H1 (cell line): Measurements from ENCODE around the gene MBNL2. TPM values are rescaled to one million over a fixed set of nuclear protein-coding genes. Genes with fewer than 3 reads are reported as not detected.

ENCODE experiments used
- CTCF ChIA-PET: fragments of 300-600 bp; sonication (Branson Sonifier 250); formaldehyde crosslinking; loops from one replicate; lab custom pipeline; 2021; ENCODE audit not compliant: partially characterized antibody; lab: Charles Lee
- POLR2A ChIA-PET: fragments of 300-600 bp; sonication (Branson Sonifier 250); formaldehyde crosslinking; loops from one replicate; lab custom pipeline; 2021; ENCODE audit warnings: inconsistent platforms; ENCODE audit not compliant: partially characterized antibody; lab: Charles Lee
- DNase-seq, 2 experiments: peaks; one replicate each; pipeline versions ENCODE4 v3.0.0 to v3.0.0-alpha.2; 2010 to 2022; ENCODE audit warnings: low spot score in 2 of 2, low read depth in 1 of 2, mixed read lengths in 1 of 2
- FAIRE-seq: peaks from 2 replicates; lab custom pipeline; 2011; peaks lifted over from hg19 to GRCh38; lab: Jason Lieb, UNC
- H2AFZ ChIP-seq: 2 replicates; pipeline ENCODE4 v1.8.1; 2012; ENCODE audit warnings: low read length, inconsistent platforms
- H2AK5ac ChIP-seq: 2 replicates; pipeline ENCODE4 v1.6.1; 2013; ENCODE audit warnings: low read depth, low read length
- H2BK120ac ChIP-seq: replicated peaks from 2 replicates; pipeline ENCODE3; 2013; ENCODE audit warnings: low read depth, low read length, inconsistent platforms
- H2BK12ac ChIP-seq: 2 replicates; pipeline ENCODE4 v1.6.1; 2013; ENCODE audit warnings: low read depth, low read length
- H2BK15ac ChIP-seq: 2 replicates; pipeline ENCODE4 v1.6.1; 2013; ENCODE audit warnings: low read length
- H2BK20ac ChIP-seq: 2 replicates; pipeline ENCODE4 v1.6.1; 2013; ENCODE audit warnings: low read length
- H2BK5ac ChIP-seq: 2 replicates; pipeline ENCODE4 v1.6.1; 2013; ENCODE audit warnings: low read depth, low read length
- H3K14ac ChIP-seq: 2 replicates; pipeline ENCODE4 v1.6.1; 2013; ENCODE audit warnings: inconsistent platforms; ENCODE audit not compliant: insufficient read length
- H3K18ac ChIP-seq: 2 replicates; pipeline ENCODE4 v1.6.1; 2013; ENCODE audit warnings: low read length; ENCODE audit errors: extremely low read depth
- H3K23ac ChIP-seq: 2 replicates; pipeline ENCODE4 v1.6.1; 2013; ENCODE audit warnings: inconsistent platforms; ENCODE audit not compliant: insufficient read length
- H3K23me2 ChIP-seq: 2 replicates; pipeline ENCODE4 v1.6.1; 2013; ENCODE audit warnings: low read depth, low read length
- H3K27ac ChIP-seq: 2 replicates; pipeline ENCODE4 v1.6.1; 2011; ENCODE audit warnings: low read depth, low read length, inconsistent platforms
- H3K27me3 ChIP-seq, 4 experiments: replicated peaks in 1 of 4; 1 replicate in 1 of 4; 2 replicates in 3 of 4; pipeline versions ENCODE4 v1.6.1 to v1.8.1; 2011 to 2013; ENCODE audit warnings: low read length in 3 of 4, mild to moderate bottlenecking in 3 of 4, inconsistent platforms in 2 of 4, mixed read lengths in 2 of 4, moderate library complexity in 1 of 4; ENCODE audit not compliant: control insufficient read depth in 3 of 4, insufficient read depth in 3 of 4; ENCODE audit errors: extremely low read depth in 1 of 4
- H3K36me3 ChIP-seq, 4 experiments: 2 replicates each; pipeline versions ENCODE4 v1.6.1 to v1.8.1; 2011 to 2013; ENCODE audit warnings: mild to moderate bottlenecking in 4 of 4, low read length in 3 of 4, moderate library complexity in 2 of 4, control low read depth in 1 of 4, inconsistent platforms in 1 of 4; ENCODE audit not compliant: insufficient read depth in 4 of 4, control insufficient read depth in 2 of 4
- H3K4ac ChIP-seq: replicated peaks from 2 replicates; pipeline ENCODE3; 2013; ENCODE audit warnings: low read length, low read depth, mixed read lengths, inconsistent platforms; ENCODE audit not compliant: insufficient read length
- H3K4me1 ChIP-seq, 4 experiments: replicated peaks in 1 of 4; 1 replicate in 1 of 4; 2 replicates in 3 of 4; pipeline versions ENCODE4 v1.6.1 to v1.8.1; 2011 to 2013; ENCODE audit warnings: low read length in 3 of 4, inconsistent platforms in 2 of 4, mixed read lengths in 1 of 4; ENCODE audit not compliant: insufficient read depth in 4 of 4, control insufficient read depth in 3 of 4
- H3K4me2 ChIP-seq, 2 experiments: 2 replicates each; pipeline versions ENCODE4 v1.6.1 to v1.8.1; 2011 to 2013; ENCODE audit warnings: low read depth in 2 of 2, low read length in 2 of 2, control low read depth in 1 of 2, inconsistent platforms in 1 of 2, mild to moderate bottlenecking in 1 of 2; ENCODE audit not compliant: insufficient read depth in 1 of 2
- H3K4me3 ChIP-seq, 4 experiments: fragments of 200-600, 300-600 bp in 1 of 4; sonication (generic), shearing (Covaris generic), sonication (Bioruptor Twin) in 1 of 4; 2 replicates each; pipeline versions ENCODE4 v1.5.1 to v1.8.1; 2011 to 2016; ENCODE audit warnings: low read length in 4 of 4, low read depth in 3 of 4, control low read depth in 2 of 4, inconsistent platforms in 2 of 4, mild to moderate bottlenecking in 2 of 4, mixed read lengths in 1 of 4, moderate library complexity in 1 of 4; ENCODE audit not compliant: insufficient read depth in 2 of 4; ENCODE audit errors: extremely low read depth in 1 of 4
- H3K56ac ChIP-seq: replicated peaks from 2 replicates; pipeline ENCODE3; 2013; ENCODE audit warnings: low read depth, mild to moderate bottlenecking, mixed read lengths, low read length, inconsistent platforms; ENCODE audit not compliant: insufficient read length
- H3K79me1 ChIP-seq: 2 replicates; pipeline ENCODE4 v1.6.1; 2013; ENCODE audit warnings: low read depth, low read length, control low read depth
- H3K79me2 ChIP-seq, 2 experiments: 2 replicates each; pipeline versions ENCODE4 v1.6.1 to v1.8.1; 2012 to 2013; ENCODE audit warnings: low read length in 2 of 2, mild to moderate bottlenecking in 2 of 2, inconsistent platforms in 1 of 2; ENCODE audit not compliant: insufficient read depth in 2 of 2, control insufficient read depth in 1 of 2
- H3K9ac ChIP-seq, 4 experiments: replicated peaks in 1 of 4; 1 replicate in 1 of 4; 2 replicates in 3 of 4; pipeline versions ENCODE4 v1.6.1 to v1.8.1; 2011 to 2013; ENCODE audit warnings: low read depth in 3 of 4, low read length in 3 of 4, control low read depth in 2 of 4, mild to moderate bottlenecking in 2 of 4, moderate library complexity in 2 of 4, inconsistent platforms in 1 of 4; ENCODE audit errors: extremely low read depth in 1 of 4
- H3K9me3 ChIP-seq, 2 experiments: 2 replicates each; pipeline versions ENCODE4 v1.6.1 to v1.8.1; 2012 to 2013; ENCODE audit warnings: mild to moderate bottlenecking in 2 of 2, moderate library complexity in 2 of 2, control low read depth in 1 of 2, inconsistent platforms in 1 of 2, low read depth in 1 of 2, low read length in 1 of 2, mixed read lengths in 1 of 2; ENCODE audit not compliant: insufficient read depth in 2 of 2
- H4K20me1 ChIP-seq, 2 experiments: replicated peaks in 1 of 2; 2 replicates each; pipeline versions ENCODE3 to v1.8.1; 2011 to 2013; ENCODE audit warnings: inconsistent platforms in 2 of 2, low read length in 2 of 2, mild to moderate bottlenecking in 1 of 2; ENCODE audit not compliant: insufficient read depth in 2 of 2, control insufficient read depth in 1 of 2
- H4K5ac ChIP-seq: 2 replicates; pipeline ENCODE4 v1.6.1; 2013; ENCODE audit warnings: low read length, low read depth, mixed read lengths, inconsistent platforms; ENCODE audit not compliant: insufficient read length
- H4K8ac ChIP-seq: 2 replicates; pipeline ENCODE4 v1.8.0; 2013; ENCODE audit warnings: mild to moderate bottlenecking, moderate library complexity, low read length, inconsistent platforms; ENCODE audit not compliant: insufficient read depth; ENCODE audit errors: extremely low read depth
- H4K91ac ChIP-seq: replicated peaks from 2 replicates; pipeline ENCODE3; 2013; ENCODE audit warnings: low read length, mixed read lengths, inconsistent platforms; ENCODE audit not compliant: insufficient read length
- CTBP2 ChIP-seq: IDR thresholded peaks from 2 replicates; pipeline ENCODE4 v1.7.0; 2011; ENCODE audit warnings: borderline replicate concordance, mild to moderate bottlenecking, moderate library complexity, mixed read lengths, low read length; ENCODE audit not compliant: insufficient read depth, insufficient read length
- GTF2F1 ChIP-seq: IDR thresholded peaks from 2 replicates; pipeline ENCODE4 v1.6.1; 2012; ENCODE audit warnings: low read depth, low read length, improper control_type of control experiment, borderline replicate concordance
- HDAC6 ChIP-seq: IDR thresholded peaks from one replicate; pipeline ENCODE4 v1.7.1; 2012; ENCODE audit warnings: low read depth, mild to moderate bottlenecking, inconsistent platforms, low read length, moderate library complexity
- KDM5A ChIP-seq: fragments of 200-600 bp; IDR thresholded peaks from 2 replicates; pipeline ENCODE4 v1.7.1; 2012; ENCODE audit warnings: mild to moderate bottlenecking, low read length, inconsistent platforms, mixed read lengths
- POU5F1 ChIP-seq: IDR thresholded peaks from 2 replicates; pipeline ENCODE4 v1.6.1; 2011; ENCODE audit warnings: low read depth, mild to moderate bottlenecking, low read length, moderate library complexity
- RNF2 ChIP-seq: fragments of 200-900, 300-1000 bp; sonication (generic); IDR thresholded peaks from 2 replicates; pipeline ENCODE4 v1.7.1; 2016; ENCODE audit warnings: borderline replicate concordance, low read depth, mild to moderate bottlenecking, antibody characterized with exemption, low read length; ENCODE audit not compliant: poor library complexity, severe bottlenecking; ENCODE audit errors: missing control alignments
- RXRA ChIP-seq: IDR thresholded peaks from 2 replicates; pipeline ENCODE4 v1.6.1; 2011; ENCODE audit warnings: low read depth, mild to moderate bottlenecking, low read length, moderate library complexity; ENCODE audit not compliant: insufficient read depth
- TAF1 ChIP-seq: IDR thresholded peaks from 2 replicates; pipeline ENCODE4 v1.6.1; 2011; ENCODE audit warnings: mild to moderate bottlenecking, low read depth, low read length
- WGBS, 2 experiments: shearing (Covaris generic) in 1 of 2; methylation state at CpG; one replicate each; pipeline versions ENCODE4 v1.1.6 to v1.1.7; 2013 to 2015; ENCODE audit warnings: low lambda C conversion rate in 2 of 2, mixed read lengths in 2 of 2, inconsistent platforms in 1 of 2, low coverage in 1 of 2, missing lambda C conversion rate in 1 of 2; ENCODE audit not compliant: insufficient replicate concordance in 2 of 2, insufficient coverage in 1 of 2, insufficient read length in 1 of 2; ENCODE audit errors: extremely low coverage in 1 of 2, missing lambda C conversion rate in 1 of 2; 5-methylcytosine and 5-hydroxymethylcytosine counted together
- polyA plus RNA-seq, 7 experiments: library from polyadenylated mRNA; depleted of rRNA in 3 of 7; stranded (reverse) in 5 of 7; unstranded in 2 of 7; fragments of >200 nt in 5 of 7; fragments of 200-250 nt in 2 of 7; gene quantifications; 1 replicate in 5 of 7; 2 replicates in 1 of 7; 4 replicates in 1 of 7; pipeline versions ENCODE4 v1.2.1 to v1.2.3, GENCODE V29; 2011 to 2013; ENCODE audit warnings: missing spikeins in 2 of 7, mixed read lengths in 2 of 7
- total RNA-seq: library from RNA; stranded (reverse); fragmentation: NEBNext Ultra II Directional; extraction: Animal tissue kit (Norgen Biotek cat#: 25700); gene quantifications from 2 replicates; pipeline ENCODE4 v1.2.1, GENCODE V29; 2021

The MBNL2 gene
- total and polyA plus RNA-seq, 2 of the 8 experiments (the other 6 are each of a cell fraction or from before 2014, with no cell fraction given) = 1.0 to 2.6 TPM

- H3K23ac ChIP-seq = no peak overlapping the region
- POLR2A ChIA-PET = no interaction called here
- 94% methylated on average over 1 of the region's 1 CpG; no CpG with 5 or more reads in 1 of the 2 experiments for WGBS, 2 experiments
- H3K23me2 ChIP-seq = no peaks in the 10 kb centered on the region
- TF ChIP-seq CTBP2 (no peak), RXRA (no peak), KDM5A (no peak), POU5F1 (no peak), TAF1 (no peak), RNF2 (no peak), HDAC6 (no peak), GTF2F1 (no peak)
- TF ChIP-seq, all 59 proteins: peak for 0
- Histone ChIP-seq H3K4me1 (no peaks in the 10 kb centered on the region), H3K79me1 (no peaks in the 10 kb centered on the region), H3K27ac (no peak overlapping the region), H3K4me2 (no peak overlapping the region), H2BK20ac (no peak overlapping the region), H4K5ac (no peak overlapping the region), H4K8ac (no peak overlapping the region), H3K79me2 (no peaks in the 10 kb centered on the region), H2BK120ac (no peak overlapping the region), H2BK5ac (no peak overlapping the region), H2BK12ac (no peak overlapping the region), H3K9me3 (no peaks in the 10 kb centered on the region), H2AK5ac (no peak overlapping the region), H3K27me3 (no peaks in the 10 kb centered on the region), H3K14ac (no peak overlapping the region), H3K36me3 (no peaks in the 10 kb centered on the region), H2AFZ (no peak overlapping the region), H4K91ac (no peak overlapping the region), H3K4me3 (no peak overlapping the region), H3K18ac (no peak overlapping the region), H2BK15ac (no peak overlapping the region), H4K20me1 (no peaks in the 10 kb centered on the region), H3K4ac (no peak overlapping the region), H3K9ac (no peak overlapping the region), H3K56ac (no peak overlapping the region)
- CTCF ChIA-PET = interaction anchor here (1.1 kb wide), 1 partner anchor 10 kb away, joined by 3 read pairs; no protein-coding TSS in a partner anchor
- DNase-seq (no peak), FAIRE-seq (no peak)
These were observed 76.7 kb downstream of the MBNL2 start for GRCh38 chr13:97298816-97299215.
